ENCODE results near the gene VSTM2L. TPM values are rescaled to one million over a fixed set of nuclear protein-coding genes. Genes with fewer than 3 reads are reported as not detected.

The VSTM2L gene
- total and polyA plus RNA-seq, 7 donors: 0.05 to 2.8 (median 0.84) TPM

- Histone ChIP-seq H3K27ac (no peak overlapping the region), H3K36me3 (ENCODE audit: insufficient read depth in 1 of 2, low read depth in 1 of 2) (peaks cover 0 to 36% of the 10 kb centered on the region in 2 donors), H3K9me3 (no peaks in the 10 kb centered on the region), H3K27me3 (ENCODE audit: insufficient read depth in 3 of 3, low read length in 2 of 3) (no peaks in the 10 kb centered on the region), H3K4me1 (no peaks in the 10 kb centered on the region), H3K4me3 (no peak overlapping the region)
- WGBS, 3 donors: 94 to 95% (median 95%) methylated on average over 15 of the region's 15 CpGs
- no peak for ATAC-seq
- TF ChIP-seq CTCF (IDR thresholded peaks at IDR 0.05): no peak
- DNase-seq: no peak
- intact Hi-C loops (cut with DNase I): no loop called here
Measured at GRCh38 chr20:37859406-37860171, 43.3 kb upstream of the VSTM2L start.

GRCh38 chr20:37863289-37863688 lies 39.6 kb upstream of the VSTM2L start:
- TF ChIP-seq CTCF (IDR thresholded peaks at IDR 0.05): no peak
- H3K36me3 ChIP-seq (ENCODE audit: insufficient read depth in 1 of 2, low read depth in 1 of 2): peaks cover 0 to 47% of the 10 kb centered on the region in 2 donors
- no peak for DNase-seq

GRCh38 chr20:37864298-37864697 lies 38.6 kb upstream of the VSTM2L start:
- no peaks in the 10 kb centered on the region for H3K4me1 ChIP-seq
- no peak overlapping the region for H3K27ac ChIP-seq

More at GRCh38 chr20:37863289-37863688, 39.6 kb upstream of the VSTM2L start:
- Histone ChIP-seq H3K4me3 (no peak overlapping the region), H3K27me3 (ENCODE audit: insufficient read depth in 3 of 3, low read length in 2 of 3) (no peaks in the 10 kb centered on the region), H3K4me1 (no peaks in the 10 kb centered on the region), H3K9me3 (no peaks in the 10 kb centered on the region), H3K27ac (no peak overlapping the region)
- no peak for ATAC-seq
- intact Hi-C loops (cut with DNase I): no loop called here
- WGBS, 3 donors: 93 to 98% (median 95%) methylated on average over 5 of the region's 5 CpGs

GRCh38 chr20:37866051-37866450 lies 36.9 kb upstream of the VSTM2L start:
- DNase-seq (no peak), ATAC-seq (no peak)
- Histone ChIP-seq H3K27me3 (ENCODE audit: insufficient read depth in 3 of 3, low read length in 2 of 3) (no peaks in the 10 kb centered on the region), H3K27ac (no peak overlapping the region), H3K9me3 (no peaks in the 10 kb centered on the region), H3K4me3 (no peak overlapping the region), H3K36me3 (ENCODE audit: insufficient read depth in 1 of 2, low read depth in 1 of 2) (peaks cover 0 to 40% of the 10 kb centered on the region in 2 donors), H3K4me1 (no peaks in the 10 kb centered on the region)
- intact Hi-C loops (cut with DNase I): no loop called here
- WGBS, 3 donors: 94 to 96% (median 95%) methylated on average over 10 of the region's 10 CpGs
- TF ChIP-seq CTCF (IDR thresholded peaks at IDR 0.05): no peak

More at GRCh38 chr20:37864298-37864697, 38.6 kb upstream of the VSTM2L start:
- ATAC-seq (no peak), DNase-seq (no peak)
- Histone ChIP-seq H3K4me3 (no peak overlapping the region), H3K9me3 (no peaks in the 10 kb centered on the region), H3K36me3 (ENCODE audit: insufficient read depth in 1 of 2, low read depth in 1 of 2) (peaks cover 0 to 51% of the 10 kb centered on the region in 2 donors), H3K27me3 (ENCODE audit: insufficient read depth in 3 of 3, low read length in 2 of 3) (no peaks in the 10 kb centered on the region)
- no peak for TF ChIP-seq CTCF (IDR thresholded peaks at IDR 0.05)
- intact Hi-C loops (cut with DNase I): no loop called here
- 58 to 74% (median 63%) methylated on average over 8 of the region's 8 CpGs for WGBS, 3 donors
